Measurements from ENCODE around the gene GTF2F2.
"Not testable (repeated sequence)": the region's sequence is repeated elsewhere in the genome, so short reads cannot be mapped to it uniquely, and the experiment has no call there.

GTF2F2 gene

DNA sequence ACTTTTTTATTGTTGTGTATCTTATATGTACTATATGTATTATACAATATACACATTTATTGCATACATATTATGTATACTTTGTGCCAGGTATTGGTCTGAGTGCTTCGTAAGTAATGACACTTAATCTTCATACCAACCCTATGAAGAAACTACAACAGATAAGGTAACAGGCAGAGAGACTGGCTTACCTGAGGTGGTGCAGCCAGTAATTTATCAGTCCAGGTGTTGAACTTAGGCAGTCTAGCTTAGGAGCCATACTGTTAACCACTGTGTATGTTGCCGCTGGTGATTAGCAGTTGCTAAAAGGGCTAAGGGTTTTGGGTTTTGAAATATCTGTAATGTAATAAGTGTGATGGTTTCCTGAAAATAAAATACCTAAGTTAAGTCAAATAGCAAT lies 134.1 kb downstream of the GTF2F2 start:
- no peak for DNase-seq (ENCODE audit: low read depth)

DNA sequence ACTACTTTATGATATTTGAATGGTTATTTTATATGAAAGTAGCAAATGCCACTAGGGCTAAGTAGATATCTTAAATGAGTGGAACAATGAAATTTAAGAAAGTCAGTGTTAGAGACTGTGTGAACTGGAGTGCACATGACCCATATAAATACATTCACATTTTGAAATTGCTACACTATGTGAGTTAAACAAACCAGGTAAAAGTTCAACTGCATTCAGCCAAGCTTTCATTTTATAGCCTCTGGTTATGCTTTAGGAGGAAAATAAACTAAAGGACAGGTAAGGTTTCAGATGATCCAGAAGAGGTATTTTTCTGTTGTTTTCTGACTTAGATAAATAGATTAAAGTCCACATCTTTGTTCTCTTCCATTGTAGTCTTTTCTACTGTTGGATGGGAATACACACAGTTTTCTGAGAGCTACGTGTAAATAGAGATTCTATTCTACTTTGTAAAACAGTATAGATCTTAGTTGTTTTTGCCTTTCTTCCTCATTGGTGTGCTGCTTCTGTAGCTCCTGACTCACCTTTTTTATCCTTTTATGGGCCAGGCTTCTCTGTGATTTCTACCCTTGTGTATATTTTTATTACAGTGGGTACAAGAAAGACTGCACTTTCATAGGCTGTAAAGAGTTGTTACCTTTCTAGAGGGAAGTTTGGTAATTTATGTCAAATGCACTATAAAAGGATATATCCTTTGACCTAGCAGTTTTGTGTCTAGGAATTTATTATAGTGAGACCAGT lies 135.1 kb downstream of the GTF2F2 start:
- DNase-seq (ENCODE audit: low read depth), result no peak

DNA sequence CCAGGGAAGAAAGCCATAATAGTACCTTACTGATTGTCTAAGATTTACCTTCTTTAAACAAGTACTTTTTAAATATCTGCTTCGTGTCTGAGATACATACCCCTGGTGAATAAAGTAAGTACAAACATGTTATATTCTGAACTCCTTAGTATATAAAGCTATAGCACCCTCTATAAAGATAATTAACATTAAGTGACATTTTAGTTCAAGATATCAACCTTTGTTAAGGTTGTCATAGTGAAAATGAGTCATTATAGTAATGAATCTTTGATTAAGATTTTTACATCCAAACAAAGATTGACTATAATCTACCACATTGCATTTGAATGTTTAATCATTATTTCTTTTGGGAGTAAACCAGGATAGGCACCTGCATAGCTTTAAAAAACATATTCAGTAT lies 135.9 kb downstream of the GTF2F2 start:
- DNase-seq (ENCODE audit: low read depth), result no peak

DNA sequence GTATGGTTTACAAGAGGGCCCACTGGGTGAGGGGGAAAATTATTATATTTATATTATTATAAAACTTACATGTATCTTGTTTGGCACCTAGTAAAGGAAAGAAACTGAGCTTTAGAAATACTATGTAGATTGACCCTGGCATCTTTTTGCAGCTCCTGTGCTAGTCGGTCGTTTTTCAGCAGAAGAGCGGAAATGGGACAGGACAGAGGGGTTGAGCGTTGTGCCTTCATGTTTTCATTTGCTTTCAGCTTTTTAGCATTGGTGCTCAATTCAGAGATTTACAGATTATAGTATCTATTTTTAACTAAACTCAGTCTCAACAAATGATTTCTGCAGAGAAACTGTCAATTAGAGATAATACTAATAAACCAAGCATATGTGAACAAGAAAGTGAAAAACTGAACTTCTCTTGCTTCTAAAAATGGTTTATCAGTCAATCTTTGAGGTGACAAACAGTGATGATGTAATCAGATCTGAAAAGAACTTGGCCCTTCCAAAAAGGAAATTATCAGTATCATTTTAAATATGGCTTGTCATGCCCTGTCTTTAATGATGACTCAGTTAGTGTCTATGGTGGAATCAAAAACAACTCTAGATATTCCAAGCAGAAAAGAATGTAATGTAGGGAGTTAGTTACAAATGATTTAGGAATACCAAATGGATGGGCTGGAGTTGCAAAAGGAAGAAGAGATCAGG lies 137.5 kb downstream of the GTF2F2 start:
- DNase-seq (ENCODE audit: low read depth), result no peak

GRCh38 chr13:45258334-45258675 lies 138.0 kb downstream of the GTF2F2 start:
- DNase-seq (ENCODE audit: low read depth), result no peak

DNA sequence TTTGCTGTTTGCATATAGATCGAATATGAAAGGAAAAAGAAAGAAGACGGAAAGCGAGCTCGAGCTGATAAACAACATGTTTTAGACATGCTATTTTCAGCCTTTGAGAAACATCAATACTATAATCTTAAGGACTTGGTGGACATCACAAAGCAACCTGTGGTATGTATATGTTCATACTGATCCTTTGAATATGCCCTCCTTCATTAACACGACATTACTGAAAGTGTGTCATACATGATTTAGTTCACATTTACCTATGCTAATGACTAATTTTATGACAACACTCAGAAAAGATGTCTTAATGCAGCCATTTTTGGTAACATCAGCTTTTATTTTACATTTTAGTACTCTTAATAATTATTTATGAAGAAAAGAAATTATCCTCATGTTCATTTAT lies 146.9 kb downstream of the GTF2F2 start:
- DNase-seq (ENCODE audit: low read depth), result no peak

DNA sequence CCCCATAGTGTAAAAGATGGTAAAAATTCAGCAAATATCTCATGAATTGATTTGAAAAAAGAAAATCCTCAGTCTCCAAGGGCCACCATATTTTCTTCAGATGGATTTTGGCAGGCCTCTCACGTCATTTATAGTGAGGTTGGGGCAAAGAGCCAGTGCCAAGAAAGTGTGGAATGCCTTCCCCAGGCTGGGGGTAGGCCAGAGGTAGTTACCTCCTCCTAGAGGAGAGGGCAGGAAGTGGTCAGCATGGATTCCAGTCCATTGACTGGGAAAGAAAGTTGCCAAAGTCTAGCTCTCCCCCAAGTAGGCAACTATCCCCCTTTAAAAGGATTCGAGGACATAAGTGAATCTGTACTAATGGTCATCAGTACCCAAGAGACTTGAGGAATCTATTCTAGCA lies 148.9 kb downstream of the GTF2F2 start:
- no peak for DNase-seq (ENCODE audit: low read depth)

DNA sequence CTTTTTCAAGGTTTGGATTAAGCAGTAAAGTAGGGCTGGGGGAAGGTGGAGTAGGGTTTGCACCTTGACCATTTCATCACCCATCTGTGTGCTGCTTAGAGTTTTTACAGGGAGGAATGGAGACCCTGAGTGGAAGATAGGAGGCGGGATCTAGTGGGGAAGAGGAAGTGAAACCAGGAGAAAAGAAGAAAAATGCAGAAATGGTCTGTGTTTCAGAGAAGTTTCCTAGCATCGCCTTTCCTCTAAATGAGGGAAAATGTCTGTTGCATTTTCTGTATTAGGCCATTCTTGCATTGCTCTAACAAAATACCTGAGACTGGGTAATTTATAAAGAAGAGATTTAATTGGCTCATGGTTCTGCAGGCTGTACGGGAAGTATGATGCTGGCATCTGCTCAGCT lies 156.6 kb downstream of the GTF2F2 start:
- no peak for DNase-seq (ENCODE audit: low read depth)

DNA sequence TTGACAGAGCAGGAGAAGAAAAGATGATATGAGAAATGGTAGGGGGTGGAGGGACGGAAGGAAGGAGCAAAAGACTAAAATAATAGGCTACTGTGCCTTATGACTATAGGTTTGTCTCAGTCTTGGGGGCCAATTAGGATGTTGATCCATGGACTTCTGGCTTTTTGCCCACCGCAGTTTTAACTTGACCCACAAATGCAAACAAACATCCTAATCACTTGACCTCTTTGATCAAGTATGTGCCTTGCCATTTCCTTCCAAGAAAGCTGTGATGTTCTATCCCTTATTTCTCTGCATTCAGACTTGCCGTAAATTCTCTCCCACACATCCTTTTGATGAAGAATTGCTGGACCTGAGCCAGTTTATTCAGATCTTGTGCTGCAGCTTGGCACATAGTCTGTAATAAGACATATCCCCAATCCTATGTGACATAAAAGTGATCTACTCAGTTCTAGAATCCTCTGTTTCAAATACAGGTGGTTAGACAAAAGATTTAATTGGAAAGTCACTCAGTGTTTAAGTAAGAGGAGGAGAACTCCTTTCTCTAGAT lies 157.9 kb downstream of the GTF2F2 start:
- DNase-seq (ENCODE audit: low read depth), result no peak

- DNase-seq (ENCODE audit: low read depth), result no peak
Observed at GRCh38 chr13:45280011-45280410, 159.7 kb downstream of the GTF2F2 start.

DNA sequence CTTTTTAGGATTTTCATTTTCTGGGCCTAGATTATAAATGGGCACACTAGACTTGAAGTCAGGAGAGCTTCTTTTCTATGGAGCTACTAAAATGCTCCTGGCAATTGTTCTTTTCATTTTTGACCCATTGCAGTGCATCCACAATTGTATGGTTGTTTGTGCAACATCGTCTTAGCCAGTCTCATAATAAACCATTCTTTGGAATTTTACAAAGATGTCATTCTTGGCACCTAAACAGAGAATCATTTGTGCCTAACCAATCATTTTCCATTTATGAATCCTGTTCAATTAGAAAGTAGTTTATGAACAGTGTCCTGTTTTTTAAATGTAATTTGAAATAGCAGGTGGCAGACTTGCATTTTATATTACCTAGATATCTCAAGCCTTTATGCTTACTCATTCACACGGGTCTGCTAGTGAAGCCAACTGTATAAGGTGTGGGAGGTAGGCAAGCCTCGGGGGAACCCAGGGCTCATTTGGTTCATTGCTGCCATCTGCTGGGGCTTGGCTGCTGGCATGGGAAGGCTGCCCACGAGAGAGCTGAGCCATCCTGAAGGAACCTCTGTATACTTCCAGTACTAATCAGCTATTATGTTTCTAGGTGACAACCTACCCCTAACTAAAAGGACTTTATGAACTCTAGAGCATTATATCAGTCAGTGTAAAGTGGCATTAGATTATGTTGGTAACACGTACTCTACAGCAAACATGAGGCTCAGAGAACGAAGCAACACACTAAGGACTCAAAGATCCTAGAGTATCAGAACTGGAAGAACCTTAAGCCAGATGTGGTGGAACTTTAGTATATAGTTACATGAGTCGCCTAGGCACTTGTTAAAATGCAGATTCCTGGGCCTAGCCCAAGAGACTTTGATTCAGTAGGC lies 160.7 kb downstream of the GTF2F2 start:
- peak; percentile 64 for DNase-seq (ENCODE audit: low read depth)

GRCh38 chr13:45282994-45283393 lies 162.7 kb downstream of the GTF2F2 start:
- no peak for DNase-seq (ENCODE audit: low read depth)

GRCh38 chr13:45289936-45290563 lies 169.7 kb downstream of the GTF2F2 start:
- DNase-seq (ENCODE audit: low read depth), result no peak

- no peak for DNase-seq (ENCODE audit: low read depth)
Observed at GRCh38 chr13:45292176-45292575, 171.9 kb downstream of the GTF2F2 start.

GRCh38 chr13:45295536-45295935 lies 175.2 kb downstream of the GTF2F2 start:
- DNase-seq (ENCODE audit: low read depth), result no peak

DNA sequence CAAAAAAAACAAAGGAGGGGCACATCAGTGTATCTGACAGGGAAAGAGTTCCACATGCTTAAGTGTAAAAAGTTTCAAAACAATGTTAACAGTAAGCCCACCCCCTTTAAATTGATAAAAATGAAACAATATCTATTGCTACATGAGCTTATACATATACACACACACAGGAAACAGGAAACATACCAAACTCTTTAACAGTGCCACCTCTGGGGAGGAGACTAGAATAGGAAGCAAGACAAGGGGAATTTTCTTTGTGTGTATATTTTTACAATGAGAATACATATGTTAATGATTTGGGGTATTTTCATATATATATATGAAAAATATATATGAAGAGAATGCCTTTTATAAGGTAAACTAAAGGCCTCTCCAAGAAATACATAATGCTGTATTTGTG lies 175.9 kb downstream of the GTF2F2 start:
- DNase-seq (ENCODE audit: low read depth), result no peak

DNA sequence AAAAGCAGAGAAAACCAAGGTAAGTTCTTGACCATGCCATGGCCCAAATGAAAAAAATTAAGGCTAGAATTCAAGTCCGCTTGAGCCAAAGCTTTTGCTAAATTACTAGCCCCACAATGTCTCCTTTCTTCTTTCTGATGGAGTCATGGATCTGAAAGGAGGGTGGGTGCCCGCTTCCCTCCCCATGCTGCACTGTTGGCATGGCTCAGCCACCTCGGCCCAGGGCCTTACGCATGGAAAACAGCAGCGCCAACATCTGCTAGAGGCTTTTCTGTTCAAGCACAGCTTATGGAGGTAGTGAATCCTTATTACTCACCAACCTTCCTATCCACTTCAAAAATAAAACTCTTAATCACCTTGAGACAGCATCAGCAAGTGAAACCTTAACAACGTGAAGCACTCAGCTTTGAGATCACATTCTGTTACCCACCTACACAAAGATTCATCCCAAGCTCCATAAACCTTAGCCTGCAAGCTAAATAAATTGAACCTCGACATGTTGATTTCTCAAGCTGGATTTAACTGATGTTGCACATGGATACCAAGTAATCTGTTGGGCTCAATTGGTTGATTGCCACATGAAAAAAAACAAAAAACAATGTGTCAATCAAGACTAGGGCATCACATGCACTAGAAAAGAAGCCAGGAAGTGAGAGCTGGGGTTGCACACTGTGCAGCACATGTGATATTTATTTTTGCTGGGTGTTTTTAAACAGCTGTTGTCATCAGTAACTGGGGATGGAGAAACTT lies 177.3 kb downstream of the GTF2F2 start:
- no peak for DNase-seq (ENCODE audit: low read depth)

DNA sequence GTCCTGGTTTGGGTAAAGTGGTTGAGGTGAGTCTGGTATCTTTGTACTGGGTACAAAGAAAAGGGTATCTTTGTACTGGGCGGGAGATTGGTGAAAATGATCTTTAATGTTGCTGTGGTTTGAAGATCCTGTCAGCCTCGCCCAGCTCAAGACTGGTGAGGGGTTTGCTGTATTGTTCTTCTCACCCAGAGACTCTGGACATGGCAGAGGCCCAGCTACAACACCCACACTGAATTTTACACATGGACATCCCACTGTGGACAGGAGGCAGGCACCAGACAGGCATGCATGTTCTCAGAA lies 177.8 kb downstream of the GTF2F2 start:
- DNase-seq (ENCODE audit: low read depth), result no peak

DNA sequence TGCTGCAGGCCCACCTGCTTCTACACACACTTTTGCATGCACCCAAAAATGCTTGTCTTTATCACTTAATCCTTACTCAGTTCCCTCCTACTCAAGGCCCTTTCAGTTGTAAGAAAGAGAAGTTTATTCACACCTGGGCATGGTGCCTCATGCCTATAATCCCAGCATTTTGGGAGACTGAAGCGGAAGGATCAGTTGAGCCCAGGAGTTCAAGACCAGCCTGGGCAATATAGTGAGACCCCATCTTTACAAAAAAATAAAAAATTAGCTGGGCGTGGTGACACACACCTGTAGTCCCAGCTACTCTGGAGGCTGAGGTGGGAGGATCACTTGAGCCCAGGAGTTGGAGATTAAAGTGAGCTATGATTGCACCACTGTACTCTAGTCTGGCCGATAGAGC lies 178.2 kb downstream of the GTF2F2 start:
- DNase-seq (ENCODE audit: low read depth), result not testable (repeated sequence)

GRCh38 chr13:45299194-45299593 lies 178.9 kb downstream of the GTF2F2 start:
- no peak for DNase-seq (ENCODE audit: low read depth)

GRCh38 chr13:45300190-45300985 lies 180.1 kb downstream of the GTF2F2 start:
- no peak for DNase-seq (ENCODE audit: low read depth)

Measured in activated T-cell treated with anti-CD3 and anti-CD28 coated beads for 24 hours (primary cell).